Loucy (cell line): ENCODE measurements around the gene RBM6.

ENCODE experiments used
- CTCF ChIP-seq: fragments of 200-600 bp; sonication (generic); conservative IDR thresholded peaks from 2 replicates; pipeline ENCODE4 v1.5.1; 2014; ENCODE audit warnings: mild to moderate bottlenecking, antibody characterized with exemption, low read length
- EZH2phosphoT487 ChIP-seq: fragments of 200-600 bp; IDR thresholded peaks from 2 replicates; pipeline ENCODE4 v1.6.1; 2018; ENCODE audit warnings: antibody characterized with exemption, mild to moderate bottlenecking, moderate library complexity, borderline replicate concordance

GRCh38 chr3:49927798-49928197, 12.2 kb upstream of the RBM6 start:
- TF ChIP-seq CTCF (no peak), EZH2phosphoT487 (no peak)
